Endothelial cell of umbilical vein (primary cell): ENCODE results near the gene TMEM214.

Experiments
- EZH2 ChIP-seq: IDR thresholded peaks from 2 replicates; pipeline ENCODE4 v1.6.1; 2012; ENCODE audit warnings: borderline replicate concordance, low read depth, mild to moderate bottlenecking, moderate library complexity, low read length, inconsistent platforms; ENCODE audit not compliant: severe bottlenecking
- FOS ChIP-seq: IDR thresholded peaks from 2 replicates; pipeline ENCODE4 v1.6.1; 2011; ENCODE audit warnings: mild to moderate bottlenecking, low read length, moderate library complexity, borderline replicate concordance; ENCODE audit not compliant: insufficient read depth
- JUN ChIP-seq: IDR thresholded peaks from 2 replicates; pipeline ENCODE4 v1.6.1; 2011; ENCODE audit warnings: borderline replicate concordance, low read depth; ENCODE audit not compliant: insufficient read length, insufficient read depth
- MYC ChIP-seq: IDR thresholded peaks from one replicate; pipeline ENCODE4 v1.6.1; 2011; ENCODE audit warnings: mild to moderate bottlenecking, low read depth, low read length
- POLR2A ChIP-seq: IDR thresholded peaks from 2 replicates; pipeline ENCODE4 v1.6.1; 2012; ENCODE audit warnings: low read depth, mild to moderate bottlenecking, control low read depth, low read length
- POLR2AphosphoS5 ChIP-seq: IDR thresholded peaks from 2 replicates; pipeline ENCODE4 v1.6.1; 2012; ENCODE audit warnings: low read depth, mild to moderate bottlenecking, control low read depth, low read length, moderate library complexity; ENCODE audit not compliant: insufficient read depth
- TF ChIP-seq, protein P1 (sequence below), 2 donors: IDR thresholded peaks; 1 replicate in 1 of 2; 2 replicates in 1 of 2; pipeline ENCODE4 v1.5.1; 2011; ENCODE audit warnings: low read length in 2 of 2, mild to moderate bottlenecking in 2 of 2, moderate library complexity in 2 of 2, control low read depth in 1 of 2, inconsistent platforms in 1 of 2, low read depth in 1 of 2; ENCODE audit not compliant: insufficient read depth in 1 of 2; ENCODE audit errors: extremely low read depth in 1 of 2
- TF ChIP-seq, protein P2 (sequence below): IDR thresholded peaks from 2 replicates; pipeline ENCODE4 v1.6.1; 2011; ENCODE audit not compliant: insufficient read depth, insufficient read length

DNA sequence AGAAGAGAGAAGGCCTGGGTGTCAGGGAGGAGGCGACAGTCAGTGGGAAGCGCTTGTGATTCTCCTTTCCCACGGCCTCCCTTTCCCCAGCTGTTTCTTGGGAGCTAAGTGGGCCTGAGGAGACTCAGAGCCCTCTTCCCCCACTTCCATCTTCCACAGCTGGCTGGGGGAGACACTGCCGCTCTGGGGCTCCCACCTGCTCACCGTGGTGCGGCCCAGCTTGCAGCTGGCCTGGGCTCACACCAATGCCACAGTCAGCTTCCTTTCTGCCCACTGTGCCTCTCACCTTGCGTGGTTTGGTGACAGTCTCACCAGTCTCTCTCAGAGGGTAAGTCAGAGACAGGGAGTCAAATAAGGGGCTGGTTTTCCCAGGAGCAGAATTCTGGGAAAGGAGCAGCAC lies 7.1 kb downstream of the TMEM214 start:
- no peak for TF ChIP-seq EZH2
- TF ChIP-seq, protein P1, sequence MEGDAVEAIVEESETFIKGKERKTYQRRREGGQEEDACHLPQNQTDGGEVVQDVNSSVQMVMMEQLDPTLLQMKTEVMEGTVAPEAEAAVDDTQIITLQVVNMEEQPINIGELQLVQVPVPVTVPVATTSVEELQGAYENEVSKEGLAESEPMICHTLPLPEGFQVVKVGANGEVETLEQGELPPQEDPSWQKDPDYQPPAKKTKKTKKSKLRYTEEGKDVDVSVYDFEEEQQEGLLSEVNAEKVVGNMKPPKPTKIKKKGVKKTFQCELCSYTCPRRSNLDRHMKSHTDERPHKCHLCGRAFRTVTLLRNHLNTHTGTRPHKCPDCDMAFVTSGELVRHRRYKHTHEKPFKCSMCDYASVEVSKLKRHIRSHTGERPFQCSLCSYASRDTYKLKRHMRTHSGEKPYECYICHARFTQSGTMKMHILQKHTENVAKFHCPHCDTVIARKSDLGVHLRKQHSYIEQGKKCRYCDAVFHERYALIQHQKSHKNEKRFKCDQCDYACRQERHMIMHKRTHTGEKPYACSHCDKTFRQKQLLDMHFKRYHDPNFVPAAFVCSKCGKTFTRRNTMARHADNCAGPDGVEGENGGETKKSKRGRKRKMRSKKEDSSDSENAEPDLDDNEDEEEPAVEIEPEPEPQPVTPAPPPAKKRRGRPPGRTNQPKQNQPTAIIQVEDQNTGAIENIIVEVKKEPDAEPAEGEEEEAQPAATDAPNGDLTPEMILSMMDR (IDR thresholded peaks at IDR 0.05; ENCODE audit: extremely low read depth in 1 of 2, insufficient read depth in 1 of 2, low read depth in 1 of 2, low read length in 2 of 2) = no peak
- TF ChIP-seq JUN = no peak
- TF ChIP-seq, protein P2, sequence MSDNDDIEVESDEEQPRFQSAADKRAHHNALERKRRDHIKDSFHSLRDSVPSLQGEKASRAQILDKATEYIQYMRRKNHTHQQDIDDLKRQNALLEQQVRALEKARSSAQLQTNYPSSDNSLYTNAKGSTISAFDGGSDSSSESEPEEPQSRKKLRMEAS = no peak
- TF ChIP-seq FOS = no peak
- no peak for TF ChIP-seq POLR2A
- no peak for TF ChIP-seq POLR2AphosphoS5
- TF ChIP-seq MYC = no peak
